ENCODE results near the gene NBEAL2.
"Not testable (repeated sequence)": the region's sequence is repeated elsewhere in the genome, so short reads cannot be mapped to it uniquely, and the experiment has no call there.

The NBEAL2 gene

GRCh38 chr3:46962990-46963389, 16.5 kb upstream of the NBEAL2 start:
- DNase-seq, result no peak

GRCh38 chr3:46964038-46964590, 15.4 kb upstream of the NBEAL2 start:
- not testable (repeated sequence) for DNase-seq

- DNase-seq, result no peak
Observed at GRCh38 chr3:46965151-46965550, 14.3 kb upstream of the NBEAL2 start.

GRCh38 chr3:46966811-46967210, 12.7 kb upstream of the NBEAL2 start:
- no peak for DNase-seq

GRCh38 chr3:46968783-46969428, 10.6 kb upstream of the NBEAL2 start:
- DNase-seq, result no peak

GRCh38 chr3:46970391-46971091, 8.9 kb upstream of the NBEAL2 start:
- no peak for DNase-seq

- no peak for DNase-seq
Observed at GRCh38 chr3:46971151-46971550, 8.3 kb upstream of the NBEAL2 start.

- DNase-seq, result no peak
Observed at GRCh38 chr3:46971742-46972141, 7.7 kb upstream of the NBEAL2 start.

- DNase-seq, result no peak
Observed at GRCh38 chr3:46972396-46972795, 7.1 kb upstream of the NBEAL2 start.

GRCh38 chr3:46974421-46975171, 4.9 kb upstream of the NBEAL2 start:
- DNase-seq, result no peak

GRCh38 chr3:46976326-46977190, 2.9 kb upstream of the NBEAL2 start, which contains the start of gene CCDC12:
Gene CCDC12, minus strand, starts transcription at chr3:46976745. Its CDS starts 13 bp downstream, at chr3:46976732.
- peak; percentile 91 for DNase-seq

- no peak for DNase-seq
Observed at GRCh38 chr3:46977811-46978195, 1.7 kb upstream of the NBEAL2 start.

- DNase-seq, result no peak
Observed at GRCh38 chr3:46978381-46978780, 1.1 kb upstream of the NBEAL2 start.

- no peak for DNase-seq
Observed at GRCh38 chr3:46979958-46980497, 562 bp downstream of the NBEAL2 start.

- no peak for DNase-seq
Observed at GRCh38 chr3:46981932-46982471, 2.5 kb downstream of the NBEAL2 start.

- no peak for DNase-seq
Observed at GRCh38 chr3:46982546-46982945, 3.1 kb downstream of the NBEAL2 start.

- no peak for DNase-seq
Observed at GRCh38 chr3:46984591-46985459, 5.4 kb downstream of the NBEAL2 start.

GRCh38 chr3:46985588-46985987, 6.1 kb downstream of the NBEAL2 start:
- DNase-seq, result no peak

GRCh38 chr3:46986055-46986730, 6.7 kb downstream of the NBEAL2 start:
- DNase-seq, result no peak

GRCh38 chr3:46986782-46987310, 7.4 kb downstream of the NBEAL2 start:
- no peak for DNase-seq

All from effector CD4-positive, alpha-beta T cell (primary cell).